H1 (cell line): ENCODE results near the gene ARL6IP5. TPM values are rescaled to one million over a fixed set of nuclear protein-coding genes. Genes with fewer than 3 reads are reported as not detected.

ENCODE experiments used
- CTCF ChIA-PET: fragments of 300-600 bp; sonication (Branson Sonifier 250); formaldehyde crosslinking; loops from one replicate; lab custom pipeline; 2021; ENCODE audit not compliant: partially characterized antibody; lab: Charles Lee
- POLR2A ChIA-PET: fragments of 300-600 bp; sonication (Branson Sonifier 250); formaldehyde crosslinking; loops from one replicate; lab custom pipeline; 2021; ENCODE audit warnings: inconsistent platforms; ENCODE audit not compliant: partially characterized antibody; lab: Charles Lee
- DNase-seq, 2 experiments: peaks; one replicate each; pipeline versions ENCODE4 v3.0.0 to v3.0.0-alpha.2; 2010 to 2022; ENCODE audit warnings: low spot score in 2 of 2, low read depth in 1 of 2, mixed read lengths in 1 of 2
- FAIRE-seq: peaks from 2 replicates; lab custom pipeline; 2011; peaks lifted over from hg19 to GRCh38; lab: Jason Lieb, UNC
- H2AFZ ChIP-seq: 2 replicates; pipeline ENCODE4 v1.8.1; 2012; ENCODE audit warnings: low read length, inconsistent platforms
- H2AK5ac ChIP-seq: 2 replicates; pipeline ENCODE4 v1.6.1; 2013; ENCODE audit warnings: low read depth, low read length
- H2BK120ac ChIP-seq: replicated peaks from 2 replicates; pipeline ENCODE3; 2013; ENCODE audit warnings: low read depth, low read length, inconsistent platforms
- H2BK12ac ChIP-seq: 2 replicates; pipeline ENCODE4 v1.6.1; 2013; ENCODE audit warnings: low read depth, low read length
- H2BK15ac ChIP-seq: 2 replicates; pipeline ENCODE4 v1.6.1; 2013; ENCODE audit warnings: low read length
- H2BK20ac ChIP-seq: 2 replicates; pipeline ENCODE4 v1.6.1; 2013; ENCODE audit warnings: low read length
- H2BK5ac ChIP-seq: 2 replicates; pipeline ENCODE4 v1.6.1; 2013; ENCODE audit warnings: low read depth, low read length
- H3K14ac ChIP-seq: 2 replicates; pipeline ENCODE4 v1.6.1; 2013; ENCODE audit warnings: inconsistent platforms; ENCODE audit not compliant: insufficient read length
- H3K18ac ChIP-seq: 2 replicates; pipeline ENCODE4 v1.6.1; 2013; ENCODE audit warnings: low read length; ENCODE audit errors: extremely low read depth
- H3K23ac ChIP-seq: 2 replicates; pipeline ENCODE4 v1.6.1; 2013; ENCODE audit warnings: inconsistent platforms; ENCODE audit not compliant: insufficient read length
- H3K23me2 ChIP-seq: 2 replicates; pipeline ENCODE4 v1.6.1; 2013; ENCODE audit warnings: low read depth, low read length
- H3K27ac ChIP-seq: 2 replicates; pipeline ENCODE4 v1.6.1; 2011; ENCODE audit warnings: low read depth, low read length, inconsistent platforms
- H3K27me3 ChIP-seq, 4 experiments: replicated peaks in 1 of 4; 1 replicate in 1 of 4; 2 replicates in 3 of 4; pipeline versions ENCODE4 v1.6.1 to v1.8.1; 2011 to 2013; ENCODE audit warnings: low read length in 3 of 4, mild to moderate bottlenecking in 3 of 4, inconsistent platforms in 2 of 4, mixed read lengths in 2 of 4, moderate library complexity in 1 of 4; ENCODE audit not compliant: control insufficient read depth in 3 of 4, insufficient read depth in 3 of 4; ENCODE audit errors: extremely low read depth in 1 of 4
- H3K36me3 ChIP-seq, 4 experiments: 2 replicates each; pipeline versions ENCODE4 v1.6.1 to v1.8.1; 2011 to 2013; ENCODE audit warnings: mild to moderate bottlenecking in 4 of 4, low read length in 3 of 4, moderate library complexity in 2 of 4, control low read depth in 1 of 4, inconsistent platforms in 1 of 4; ENCODE audit not compliant: insufficient read depth in 4 of 4, control insufficient read depth in 2 of 4
- H3K4ac ChIP-seq: replicated peaks from 2 replicates; pipeline ENCODE3; 2013; ENCODE audit warnings: low read length, low read depth, mixed read lengths, inconsistent platforms; ENCODE audit not compliant: insufficient read length
- H3K4me1 ChIP-seq, 4 experiments: replicated peaks in 1 of 4; 1 replicate in 1 of 4; 2 replicates in 3 of 4; pipeline versions ENCODE4 v1.6.1 to v1.8.1; 2011 to 2013; ENCODE audit warnings: low read length in 3 of 4, inconsistent platforms in 2 of 4, mixed read lengths in 1 of 4; ENCODE audit not compliant: insufficient read depth in 4 of 4, control insufficient read depth in 3 of 4
- H3K4me2 ChIP-seq, 2 experiments: 2 replicates each; pipeline versions ENCODE4 v1.6.1 to v1.8.1; 2011 to 2013; ENCODE audit warnings: low read depth in 2 of 2, low read length in 2 of 2, control low read depth in 1 of 2, inconsistent platforms in 1 of 2, mild to moderate bottlenecking in 1 of 2; ENCODE audit not compliant: insufficient read depth in 1 of 2
- H3K4me3 ChIP-seq, 4 experiments: fragments of 200-600, 300-600 bp in 1 of 4; sonication (generic), shearing (Covaris generic), sonication (Bioruptor Twin) in 1 of 4; 2 replicates each; pipeline versions ENCODE4 v1.5.1 to v1.8.1; 2011 to 2016; ENCODE audit warnings: low read length in 4 of 4, low read depth in 3 of 4, control low read depth in 2 of 4, inconsistent platforms in 2 of 4, mild to moderate bottlenecking in 2 of 4, mixed read lengths in 1 of 4, moderate library complexity in 1 of 4; ENCODE audit not compliant: insufficient read depth in 2 of 4; ENCODE audit errors: extremely low read depth in 1 of 4
- H3K56ac ChIP-seq: replicated peaks from 2 replicates; pipeline ENCODE3; 2013; ENCODE audit warnings: low read depth, mild to moderate bottlenecking, mixed read lengths, low read length, inconsistent platforms; ENCODE audit not compliant: insufficient read length
- H3K79me1 ChIP-seq: 2 replicates; pipeline ENCODE4 v1.6.1; 2013; ENCODE audit warnings: low read depth, low read length, control low read depth
- H3K79me2 ChIP-seq, 2 experiments: 2 replicates each; pipeline versions ENCODE4 v1.6.1 to v1.8.1; 2012 to 2013; ENCODE audit warnings: low read length in 2 of 2, mild to moderate bottlenecking in 2 of 2, inconsistent platforms in 1 of 2; ENCODE audit not compliant: insufficient read depth in 2 of 2, control insufficient read depth in 1 of 2
- H3K9ac ChIP-seq, 4 experiments: replicated peaks in 1 of 4; 1 replicate in 1 of 4; 2 replicates in 3 of 4; pipeline versions ENCODE4 v1.6.1 to v1.8.1; 2011 to 2013; ENCODE audit warnings: low read depth in 3 of 4, low read length in 3 of 4, control low read depth in 2 of 4, mild to moderate bottlenecking in 2 of 4, moderate library complexity in 2 of 4, inconsistent platforms in 1 of 4; ENCODE audit errors: extremely low read depth in 1 of 4
- H3K9me3 ChIP-seq, 2 experiments: 2 replicates each; pipeline versions ENCODE4 v1.6.1 to v1.8.1; 2012 to 2013; ENCODE audit warnings: mild to moderate bottlenecking in 2 of 2, moderate library complexity in 2 of 2, control low read depth in 1 of 2, inconsistent platforms in 1 of 2, low read depth in 1 of 2, low read length in 1 of 2, mixed read lengths in 1 of 2; ENCODE audit not compliant: insufficient read depth in 2 of 2
- H4K20me1 ChIP-seq, 2 experiments: replicated peaks in 1 of 2; 2 replicates each; pipeline versions ENCODE3 to v1.8.1; 2011 to 2013; ENCODE audit warnings: inconsistent platforms in 2 of 2, low read length in 2 of 2, mild to moderate bottlenecking in 1 of 2; ENCODE audit not compliant: insufficient read depth in 2 of 2, control insufficient read depth in 1 of 2
- H4K5ac ChIP-seq: 2 replicates; pipeline ENCODE4 v1.6.1; 2013; ENCODE audit warnings: low read length, low read depth, mixed read lengths, inconsistent platforms; ENCODE audit not compliant: insufficient read length
- H4K8ac ChIP-seq: 2 replicates; pipeline ENCODE4 v1.8.0; 2013; ENCODE audit warnings: mild to moderate bottlenecking, moderate library complexity, low read length, inconsistent platforms; ENCODE audit not compliant: insufficient read depth; ENCODE audit errors: extremely low read depth
- H4K91ac ChIP-seq: replicated peaks from 2 replicates; pipeline ENCODE3; 2013; ENCODE audit warnings: low read length, mixed read lengths, inconsistent platforms; ENCODE audit not compliant: insufficient read length
- CBX5 ChIP-seq: fragments of 300-800, 300-1000 bp; sonication (generic); IDR thresholded peaks from 2 replicates; pipeline ENCODE4 v1.7.1; 2016; ENCODE audit warnings: antibody characterized with exemption, low read length, low read depth
- HDAC2 ChIP-seq, 2 experiments: fragments of 300-600 bp in 1 of 2; sonication (generic) in 1 of 2; IDR thresholded peaks; 2 replicates each; pipeline ENCODE4 v1.6.1; 2011 to 2012; ENCODE audit warnings: low read depth in 2 of 2, low read length in 2 of 2, mild to moderate bottlenecking in 2 of 2, moderate library complexity in 2 of 2, borderline replicate concordance in 1 of 2, inconsistent platforms in 1 of 2
- polyA plus RNA-seq, 7 experiments: library from polyadenylated mRNA; depleted of rRNA in 3 of 7; stranded (reverse) in 5 of 7; unstranded in 2 of 7; fragments of >200 nt in 5 of 7; fragments of 200-250 nt in 2 of 7; gene quantifications; 1 replicate in 5 of 7; 2 replicates in 1 of 7; 4 replicates in 1 of 7; pipeline versions ENCODE4 v1.2.1 to v1.2.3, GENCODE V29; 2011 to 2013; ENCODE audit warnings: missing spikeins in 2 of 7, mixed read lengths in 2 of 7
- total RNA-seq: library from RNA; stranded (reverse); fragmentation: NEBNext Ultra II Directional; extraction: Animal tissue kit (Norgen Biotek cat#: 25700); gene quantifications from 2 replicates; pipeline ENCODE4 v1.2.1, GENCODE V29; 2021
- TF ChIP-seq, protein P1 (sequence below): IDR thresholded peaks from 2 replicates; pipeline ENCODE4 v1.6.1; 2012; ENCODE audit warnings: inconsistent platforms

The ARL6IP5 gene
- total and polyA plus RNA-seq, 2 of the 8 experiments (the other 6 are each of a cell fraction or from before 2014, with no cell fraction given), result 24.9 to 30.1 TPM

DNA sequence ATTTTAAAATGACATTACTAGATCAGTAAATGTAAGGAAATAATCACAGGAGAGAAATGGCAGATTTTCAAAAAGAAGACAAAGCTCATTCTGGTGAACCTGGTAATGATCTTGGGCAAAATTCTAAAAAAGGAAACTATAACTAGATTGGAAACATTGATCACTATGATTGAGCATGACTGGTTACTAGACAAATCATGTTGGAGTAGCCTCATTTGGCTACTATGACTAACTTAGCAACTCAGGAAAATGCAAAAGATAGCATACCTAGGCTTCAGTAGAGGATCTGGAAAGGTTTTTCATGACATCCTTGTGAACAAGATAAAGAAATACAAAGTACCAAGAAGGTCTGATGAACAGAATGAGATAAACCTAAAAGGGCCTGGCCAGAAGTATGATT is 25.0 kb upstream of the ARL6IP5 start:
- H3K27ac ChIP-seq, result no peak overlapping the region
- H3K4ac ChIP-seq, result no peak overlapping the region
- H2BK12ac ChIP-seq, result no peak overlapping the region
- H3K4me2 ChIP-seq, result no peak overlapping the region
- no peak overlapping the region for H3K18ac ChIP-seq
- no peak overlapping the region for H2BK120ac ChIP-seq
- H3K23me2 ChIP-seq, result no peaks in the 10 kb centered on the region
- no peak overlapping the region for H4K5ac ChIP-seq
- DNase-seq (no peak), FAIRE-seq (no peak)
- H3K4me1 ChIP-seq, result no peaks in the 10 kb centered on the region
- ChIA-PET CTCF (no interaction called here), POLR2A (interaction anchor here (0.6 kb wide), 1 partner anchor 13 kb away, joined by 3 read pairs; no protein-coding TSS in a partner anchor)
- H4K20me1 ChIP-seq, result no peaks in the 10 kb centered on the region
- H3K14ac ChIP-seq, result no peak overlapping the region
- no peaks in the 10 kb centered on the region for H3K27me3 ChIP-seq
- no peak overlapping the region for H2BK20ac ChIP-seq
- H4K91ac ChIP-seq, result no peak overlapping the region
- no peak overlapping the region for H3K4me3 ChIP-seq
- no peak overlapping the region for H2BK5ac ChIP-seq
- H3K56ac ChIP-seq, result no peak overlapping the region
- no peaks in the 10 kb centered on the region for H3K79me1 ChIP-seq
- no peaks in the 10 kb centered on the region for H3K9me3 ChIP-seq
- no peak overlapping the region for H4K8ac ChIP-seq
- H3K9ac ChIP-seq, result no peak overlapping the region
- H3K36me3 ChIP-seq, result peaks cover 10 to 74% (median 33%) of the 10 kb centered on the region in 4 experiments; a peak in 7 of 8 replicates
- H2AFZ ChIP-seq, result no peak overlapping the region
- H3K23ac ChIP-seq, result no peak overlapping the region
- no peak overlapping the region for H2BK15ac ChIP-seq
- H3K79me2 ChIP-seq, result no peaks in the 10 kb centered on the region
- H2AK5ac ChIP-seq, result no peak overlapping the region
- TF ChIP-seq CBX5, result no peak
- TF ChIP-seq HDAC2 (IDR thresholded peaks at IDR 0.05; ENCODE audit: borderline replicate concordance in 1 of 2, low read depth in 2 of 2, low read length in 2 of 2), result no peak
- TF ChIP-seq, protein P1, sequence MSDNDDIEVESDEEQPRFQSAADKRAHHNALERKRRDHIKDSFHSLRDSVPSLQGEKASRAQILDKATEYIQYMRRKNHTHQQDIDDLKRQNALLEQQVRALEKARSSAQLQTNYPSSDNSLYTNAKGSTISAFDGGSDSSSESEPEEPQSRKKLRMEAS, result no peak
